ENCODE measurements around the gene PLCL2.

DNA sequence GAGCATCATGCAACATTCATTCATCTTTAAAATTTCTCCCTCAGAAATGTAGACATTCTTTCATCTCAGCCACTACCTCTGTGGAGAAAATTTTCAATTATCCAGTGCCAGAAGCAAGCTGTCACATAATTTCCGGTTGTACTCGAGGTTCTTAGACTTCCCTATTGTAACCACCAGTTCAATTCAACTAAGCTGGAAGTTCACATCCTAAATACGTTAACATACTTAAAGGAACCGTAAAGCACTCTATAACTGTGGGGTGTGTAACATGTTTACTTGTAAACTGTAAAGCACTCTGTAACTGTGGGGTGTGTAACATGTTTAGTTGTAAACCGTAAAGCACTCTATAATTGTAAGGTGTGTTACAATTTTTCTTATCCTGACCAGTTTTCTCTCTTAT lies 150.3 kb downstream of the PLCL2 start:
- TF ChIP-seq, protein P1, sequence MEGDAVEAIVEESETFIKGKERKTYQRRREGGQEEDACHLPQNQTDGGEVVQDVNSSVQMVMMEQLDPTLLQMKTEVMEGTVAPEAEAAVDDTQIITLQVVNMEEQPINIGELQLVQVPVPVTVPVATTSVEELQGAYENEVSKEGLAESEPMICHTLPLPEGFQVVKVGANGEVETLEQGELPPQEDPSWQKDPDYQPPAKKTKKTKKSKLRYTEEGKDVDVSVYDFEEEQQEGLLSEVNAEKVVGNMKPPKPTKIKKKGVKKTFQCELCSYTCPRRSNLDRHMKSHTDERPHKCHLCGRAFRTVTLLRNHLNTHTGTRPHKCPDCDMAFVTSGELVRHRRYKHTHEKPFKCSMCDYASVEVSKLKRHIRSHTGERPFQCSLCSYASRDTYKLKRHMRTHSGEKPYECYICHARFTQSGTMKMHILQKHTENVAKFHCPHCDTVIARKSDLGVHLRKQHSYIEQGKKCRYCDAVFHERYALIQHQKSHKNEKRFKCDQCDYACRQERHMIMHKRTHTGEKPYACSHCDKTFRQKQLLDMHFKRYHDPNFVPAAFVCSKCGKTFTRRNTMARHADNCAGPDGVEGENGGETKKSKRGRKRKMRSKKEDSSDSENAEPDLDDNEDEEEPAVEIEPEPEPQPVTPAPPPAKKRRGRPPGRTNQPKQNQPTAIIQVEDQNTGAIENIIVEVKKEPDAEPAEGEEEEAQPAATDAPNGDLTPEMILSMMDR (IDR thresholded peaks at IDR 0.05) = no peak
- TF ChIP-seq POLR2A (IDR thresholded peaks at IDR 0.05) (no peak), POLR2AphosphoS5 (IDR thresholded peaks at IDR 0.05; ENCODE audit: insufficient read depth in 1 of 2, low read depth in 1 of 2) (no peak)

Measured in vagina (tissue), 2 donors.